HCT116 (cell line): Measurements from ENCODE around the gene ARPP21. TPM values are rescaled to one million over a fixed set of nuclear protein-coding genes. Genes with fewer than 3 reads are reported as not detected.

Source experiments
- ATAC-seq: fragments of 200-7000 bp; cut with Tn5 transposase; 2 replicates; pipeline ENCODE4 v1.9.1; 2020; ENCODE audit warnings: mild to moderate bottlenecking, moderate library complexity
- BruUV-seq: library from RNA; stranded (reverse); fragments of 400-500 nt; replicated peaks from 2 replicates; lab custom pipeline; 2021; lab: Mats Ljungman, UMichigan
- CTCF ChIA-PET: fragments of 300-600 bp; sonication (Branson Sonifier 250); formaldehyde crosslinking; loops from one replicate; lab custom pipeline; 2021; ENCODE audit warnings: antibody characterized with exemption; lab: Charles Lee
- POLR2A ChIA-PET: fragments of 300-600, 350-600 bp; sonication (Branson Sonifier 250); formaldehyde crosslinking; loops from one replicate; lab custom pipeline; 2021; ENCODE audit warnings: antibody characterized with exemption; lab: Charles Lee
- RAD21 ChIA-PET, 2 experiments: fragments of 300-600 bp; sonication (Branson Sonifier 250); formaldehyde crosslinking; loops; one replicate each; lab custom pipeline; 2023; ENCODE audit warnings: low total read pairs in 2 of 2; ENCODE audit not compliant: uncharacterized antibody in 2 of 2, unreplicated experiment in 2 of 2, low non-redundant PET in 1 of 2; lab: Charles Lee
- DNase-seq: peaks from one replicate; pipeline ENCODE4 v3.0.0-alpha.2; 2010; ENCODE audit warnings: low read depth, low spot score
- H2AFZ ChIP-seq: fragments of 200-600 bp; shearing (Covaris generic), sonication (generic); 2 replicates; pipeline ENCODE4 v1.6.1; 2017; ENCODE audit warnings: low read depth, mixed run types, mixed read lengths, antibody characterized with exemption, low read length; ENCODE audit not compliant: poor library complexity, severe bottlenecking
- H3K27ac ChIP-seq: 2 replicates; pipeline ENCODE4 v1.5.1; 2012; ENCODE audit warnings: low read depth, low read length
- H3K27me3 ChIP-seq: fragments of 200-600 bp; sonication (generic); 2 replicates; pipeline ENCODE4 v1.6.1; 2016; ENCODE audit warnings: mixed run types, low read length, mixed read lengths; ENCODE audit not compliant: insufficient read depth
- H3K36me3 ChIP-seq, 2 experiments: fragments of 200-500 bp in 1 of 2; fragments of 200-600 bp in 1 of 2; sonication (Bioruptor generic) in 1 of 2; sonication (generic) in 1 of 2; 2 replicates each; pipeline versions ENCODE4 v1.5.1 to v1.6.1; 2014 to 2016; ENCODE audit warnings: low read length in 2 of 2, inconsistent platforms in 1 of 2, mixed read lengths in 1 of 2, mixed run types in 1 of 2; ENCODE audit not compliant: insufficient read depth in 2 of 2, control insufficient read depth in 1 of 2
- H3K4me1 ChIP-seq, 2 experiments: fragments of 200-600 bp in 1 of 2; sonication (generic) in 1 of 2; 2 replicates each; pipeline versions ENCODE4 v1.5.1 to v1.6.1; 2012 to 2017; ENCODE audit warnings: low read length in 2 of 2, inconsistent platforms in 1 of 2, mild to moderate bottlenecking in 1 of 2, mixed read lengths in 1 of 2, mixed run types in 1 of 2, moderate library complexity in 1 of 2; ENCODE audit not compliant: insufficient read depth in 2 of 2, control insufficient read depth in 1 of 2
- H3K4me2 ChIP-seq: fragments of 200-600 bp; sonication (generic); 2 replicates; pipeline ENCODE4 v1.6.1; 2017; ENCODE audit warnings: mixed run types, low read length, mixed read lengths
- H3K4me3 ChIP-seq, 2 experiments: fragments of 200-600 bp in 1 of 2; sonication (generic) in 1 of 2; replicated peaks in 1 of 2; 2 replicates each; pipeline ENCODE4 v1.5.1; 2011 to 2016; ENCODE audit warnings: low read length in 2 of 2, control low read depth in 1 of 2, low read depth in 1 of 2, mild to moderate bottlenecking in 1 of 2, mixed read lengths in 1 of 2, mixed run types in 1 of 2
- H3K79me2 ChIP-seq: fragments of 200-600 bp; sonication (generic); 2 replicates; pipeline ENCODE4 v1.6.1; 2017; ENCODE audit warnings: mild to moderate bottlenecking, mixed run types, low read length, moderate library complexity, mixed read lengths; ENCODE audit not compliant: insufficient read depth
- H3K9ac ChIP-seq: fragments of 200-600 bp; sonication (generic); 2 replicates; pipeline ENCODE4 v1.6.1; 2016; ENCODE audit warnings: low read length, mixed read lengths
- H3K9me2 ChIP-seq: fragments of 200-600 bp; sonication (generic), shearing (Covaris generic); 2 replicates; pipeline ENCODE4 v1.6.1; 2017; ENCODE audit warnings: mixed run types, mild to moderate bottlenecking, moderate library complexity; ENCODE audit not compliant: insufficient read depth
- H3K9me3 ChIP-seq, 2 experiments: fragments of 200-500 bp in 1 of 2; fragments of 200-600 bp in 1 of 2; sonication (Bioruptor generic) in 1 of 2; sonication (generic) in 1 of 2; 2 replicates each; pipeline ENCODE4 v1.6.1; 2014 to 2017; ENCODE audit warnings: low read length in 2 of 2, mixed read lengths in 2 of 2, inconsistent platforms in 1 of 2, low read depth in 1 of 2, mild to moderate bottlenecking in 1 of 2, mixed run types in 1 of 2, moderate library complexity in 1 of 2; ENCODE audit not compliant: control insufficient read depth in 1 of 2, insufficient read depth in 1 of 2
- H4K20me1 ChIP-seq: fragments of 200-600 bp; sonication (generic), shearing (Covaris generic); 2 replicates; pipeline ENCODE4 v1.6.1; 2017; ENCODE audit warnings: mixed run types, mild to moderate bottlenecking, moderate library complexity; ENCODE audit not compliant: insufficient read depth
- CBX3 ChIP-seq: IDR thresholded peaks from 2 replicates; pipeline ENCODE4 v1.6.1; 2012; ENCODE audit warnings: low read depth
- CEBPB ChIP-seq: IDR thresholded peaks from 2 replicates; pipeline ENCODE4 v1.6.1; 2012; ENCODE audit warnings: low read depth
- EGR1 ChIP-seq: IDR thresholded peaks from 2 replicates; pipeline ENCODE4 v1.6.1; 2012; ENCODE audit warnings: low read depth
- ELF1 ChIP-seq: IDR thresholded peaks from 2 replicates; pipeline ENCODE4 v1.6.1; 2012; ENCODE audit warnings: low read depth, borderline replicate concordance
- EZH2 ChIP-seq: fragments of 200-600 bp; sonication (generic); IDR thresholded peaks from 2 replicates; pipeline ENCODE4 v1.6.1; 2017; ENCODE audit warnings: antibody characterized with exemption, mixed run types
- EZH2phosphoT487 ChIP-seq: fragments of 200-600 bp; IDR thresholded peaks from 2 replicates; pipeline ENCODE4 v1.6.1; 2018; ENCODE audit warnings: antibody characterized with exemption, borderline replicate concordance
- FOSL1 ChIP-seq: IDR thresholded peaks from 2 replicates; pipeline ENCODE4 v1.6.1; 2012; ENCODE audit warnings: low read depth
- JUND ChIP-seq: IDR thresholded peaks from 2 replicates; pipeline ENCODE4 v1.6.1; 2012
- POLR2A ChIP-seq: IDR thresholded peaks from 2 replicates; pipeline ENCODE4 v1.7.0; 2011; ENCODE audit warnings: borderline replicate concordance; ENCODE audit not compliant: insufficient read depth, insufficient read length; ENCODE audit errors: extremely low read depth
- POLR2AphosphoS5 ChIP-seq: IDR thresholded peaks from 2 replicates; pipeline ENCODE4 v1.6.1; 2011; ENCODE audit warnings: mild to moderate bottlenecking, low read depth, low read length, moderate library complexity
- RAD21 ChIP-seq: IDR thresholded peaks from 2 replicates; pipeline ENCODE4 v1.6.1; 2012; ENCODE audit warnings: low read depth, mild to moderate bottlenecking
- SRF ChIP-seq: IDR thresholded peaks from 2 replicates; pipeline ENCODE4 v1.6.1; 2012; ENCODE audit warnings: low read depth
- TCF7L2 ChIP-seq: IDR thresholded peaks from 2 replicates; pipeline ENCODE4 v1.7.0; 2011; ENCODE audit warnings: borderline replicate concordance, inconsistent platforms; ENCODE audit not compliant: insufficient read depth, insufficient read length; ENCODE audit errors: extremely low read depth
- YY1 ChIP-seq: IDR thresholded peaks from 2 replicates; pipeline ENCODE4 v1.6.1; 2011; ENCODE audit warnings: low read length, low read depth, moderate library complexity, mild to moderate bottlenecking; ENCODE audit not compliant: insufficient replicate concordance; ENCODE audit errors: extremely low read depth
- ZFX ChIP-seq: fragments of 450-650 bp; IDR thresholded peaks from 2 replicates; pipeline ENCODE4 v1.6.1; 2017
- intact Hi-C: fragments of 100-400 bp; cut with micrococcal nuclease; formaldehyde crosslinking; loops from 2 replicates; pipeline ENCODE4 v1.10.0; 2022
- total RNA-seq: library from RNA; stranded (reverse); gene quantifications from one replicate; pipeline ENCODE4 v1.2.1, GENCODE V29; 2021; ENCODE audit not compliant: unreplicated experiment
- TF ChIP-seq, protein P1 (sequence below): IDR thresholded peaks from 2 replicates; pipeline ENCODE4 v1.6.1; 2012; ENCODE audit warnings: low read depth
- TF ChIP-seq, protein P2 (sequence below): IDR thresholded peaks from 2 replicates; pipeline ENCODE4 v1.6.1; 2012
- TF ChIP-seq, protein P3 (sequence below): IDR thresholded peaks from 2 replicates; pipeline ENCODE4 v1.6.1; 2012
- TF ChIP-seq, protein P4 (sequence below), 3 experiments: fragments of 200-600 bp in 1 of 3; sonication (generic) in 1 of 3; IDR thresholded peaks in 2 of 3; conservative IDR thresholded peaks in 1 of 3; 2 replicates each; pipeline ENCODE4 v1.5.1; 2012 to 2017; ENCODE audit warnings: low read depth in 2 of 3, low read length in 2 of 3, antibody characterized with exemption in 1 of 3, borderline replicate concordance in 1 of 3, control low read depth in 1 of 3, mild to moderate bottlenecking in 1 of 3, mixed read lengths in 1 of 3, mixed run types in 1 of 3, moderate library complexity in 1 of 3; ENCODE audit not compliant: insufficient read depth in 1 of 3

The ARPP21 gene
- total RNA-seq, 1 experiment from 2014 or later: not detected

DNA sequence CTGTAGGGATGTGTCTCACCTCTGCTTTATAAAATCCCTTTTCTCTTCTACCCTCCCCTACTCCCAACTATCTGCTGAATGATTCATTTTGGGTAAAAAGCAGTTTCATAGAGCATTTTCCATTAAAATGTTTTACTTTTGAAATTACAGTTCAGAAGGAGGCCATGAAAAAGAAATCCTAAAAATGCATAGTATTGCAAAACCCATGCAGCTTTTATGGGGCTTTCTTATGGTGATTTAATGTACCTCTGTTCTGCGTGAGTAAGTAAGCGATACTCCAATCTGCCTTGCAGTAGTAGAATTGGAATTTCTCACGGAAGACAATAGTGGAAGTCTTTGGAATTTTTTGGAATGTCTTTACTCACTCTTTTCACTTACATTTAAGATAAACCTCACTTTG, 111.9 kb downstream of the ARPP21 start:
- no peaks in the 10 kb centered on the region for H3K79me2 ChIP-seq
- H3K27me3 ChIP-seq: no peaks in the 10 kb centered on the region
- no peak overlapping the region for H3K4me3 ChIP-seq
- H3K9me3 ChIP-seq: peaks cover 0 to 3% of the 10 kb centered on the region in 2 experiments; a peak in 2 of 4 replicates
- ChIA-PET POLR2A (no interaction called here), RAD21 (no interaction called here)
- H3K4me2 ChIP-seq: no peak overlapping the region
- no peak overlapping the region for H3K9ac ChIP-seq
- no peaks in the 10 kb centered on the region for H3K4me1 ChIP-seq
- intact Hi-C loops: no loop called here
- no TSS peak for BruUV-seq
- no peaks in the 10 kb centered on the region for H3K36me3 ChIP-seq
- no peak for DNase-seq
- no peak for ATAC-seq
- no peaks in the 10 kb centered on the region for H4K20me1 ChIP-seq
- H2AFZ ChIP-seq: no peak overlapping the region
- TF ChIP-seq POLR2AphosphoS5 (no peak), POLR2A (no peak), CEBPB (no peak), FOSL1 (no peak), ELF1 (no peak), YY1 (no peak), EZH2phosphoT487 (no peak), EZH2 (no peak), ZFX (no peak), SRF (no peak), RAD21 (no peak), CBX3 (no peak), TCF7L2 (no peak), EGR1 (no peak), JUND (no peak)
- TF ChIP-seq, protein P1, sequence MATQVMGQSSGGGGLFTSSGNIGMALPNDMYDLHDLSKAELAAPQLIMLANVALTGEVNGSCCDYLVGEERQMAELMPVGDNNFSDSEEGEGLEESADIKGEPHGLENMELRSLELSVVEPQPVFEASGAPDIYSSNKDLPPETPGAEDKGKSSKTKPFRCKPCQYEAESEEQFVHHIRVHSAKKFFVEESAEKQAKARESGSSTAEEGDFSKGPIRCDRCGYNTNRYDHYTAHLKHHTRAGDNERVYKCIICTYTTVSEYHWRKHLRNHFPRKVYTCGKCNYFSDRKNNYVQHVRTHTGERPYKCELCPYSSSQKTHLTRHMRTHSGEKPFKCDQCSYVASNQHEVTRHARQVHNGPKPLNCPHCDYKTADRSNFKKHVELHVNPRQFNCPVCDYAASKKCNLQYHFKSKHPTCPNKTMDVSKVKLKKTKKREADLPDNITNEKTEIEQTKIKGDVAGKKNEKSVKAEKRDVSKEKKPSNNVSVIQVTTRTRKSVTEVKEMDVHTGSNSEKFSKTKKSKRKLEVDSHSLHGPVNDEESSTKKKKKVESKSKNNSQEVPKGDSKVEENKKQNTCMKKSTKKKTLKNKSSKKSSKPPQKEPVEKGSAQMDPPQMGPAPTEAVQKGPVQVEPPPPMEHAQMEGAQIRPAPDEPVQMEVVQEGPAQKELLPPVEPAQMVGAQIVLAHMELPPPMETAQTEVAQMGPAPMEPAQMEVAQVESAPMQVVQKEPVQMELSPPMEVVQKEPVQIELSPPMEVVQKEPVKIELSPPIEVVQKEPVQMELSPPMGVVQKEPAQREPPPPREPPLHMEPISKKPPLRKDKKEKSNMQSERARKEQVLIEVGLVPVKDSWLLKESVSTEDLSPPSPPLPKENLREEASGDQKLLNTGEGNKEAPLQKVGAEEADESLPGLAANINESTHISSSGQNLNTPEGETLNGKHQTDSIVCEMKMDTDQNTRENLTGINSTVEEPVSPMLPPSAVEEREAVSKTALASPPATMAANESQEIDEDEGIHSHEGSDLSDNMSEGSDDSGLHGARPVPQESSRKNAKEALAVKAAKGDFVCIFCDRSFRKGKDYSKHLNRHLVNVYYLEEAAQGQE: no peak
- TF ChIP-seq, protein P2, sequence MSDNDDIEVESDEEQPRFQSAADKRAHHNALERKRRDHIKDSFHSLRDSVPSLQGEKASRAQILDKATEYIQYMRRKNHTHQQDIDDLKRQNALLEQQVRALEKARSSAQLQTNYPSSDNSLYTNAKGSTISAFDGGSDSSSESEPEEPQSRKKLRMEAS: no peak
- TF ChIP-seq, protein P3, sequence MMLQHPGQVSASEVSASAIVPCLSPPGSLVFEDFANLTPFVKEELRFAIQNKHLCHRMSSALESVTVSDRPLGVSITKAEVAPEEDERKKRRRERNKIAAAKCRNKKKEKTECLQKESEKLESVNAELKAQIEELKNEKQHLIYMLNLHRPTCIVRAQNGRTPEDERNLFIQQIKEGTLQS: no peak
- TF ChIP-seq, protein P4, sequence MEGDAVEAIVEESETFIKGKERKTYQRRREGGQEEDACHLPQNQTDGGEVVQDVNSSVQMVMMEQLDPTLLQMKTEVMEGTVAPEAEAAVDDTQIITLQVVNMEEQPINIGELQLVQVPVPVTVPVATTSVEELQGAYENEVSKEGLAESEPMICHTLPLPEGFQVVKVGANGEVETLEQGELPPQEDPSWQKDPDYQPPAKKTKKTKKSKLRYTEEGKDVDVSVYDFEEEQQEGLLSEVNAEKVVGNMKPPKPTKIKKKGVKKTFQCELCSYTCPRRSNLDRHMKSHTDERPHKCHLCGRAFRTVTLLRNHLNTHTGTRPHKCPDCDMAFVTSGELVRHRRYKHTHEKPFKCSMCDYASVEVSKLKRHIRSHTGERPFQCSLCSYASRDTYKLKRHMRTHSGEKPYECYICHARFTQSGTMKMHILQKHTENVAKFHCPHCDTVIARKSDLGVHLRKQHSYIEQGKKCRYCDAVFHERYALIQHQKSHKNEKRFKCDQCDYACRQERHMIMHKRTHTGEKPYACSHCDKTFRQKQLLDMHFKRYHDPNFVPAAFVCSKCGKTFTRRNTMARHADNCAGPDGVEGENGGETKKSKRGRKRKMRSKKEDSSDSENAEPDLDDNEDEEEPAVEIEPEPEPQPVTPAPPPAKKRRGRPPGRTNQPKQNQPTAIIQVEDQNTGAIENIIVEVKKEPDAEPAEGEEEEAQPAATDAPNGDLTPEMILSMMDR (IDR thresholded peaks at IDR 0.05 in 2 of 3, conservative IDR thresholded peaks at IDR 0.05 in 1 of 3; ENCODE audit: borderline replicate concordance in 1 of 3, insufficient read depth in 1 of 3, low read depth in 2 of 3, low read length in 2 of 3): no peak
- TF ChIP-seq, all 23 proteins: peak for 0
- no peak overlapping the region for H3K27ac ChIP-seq
- CTCF ChIA-PET: no interaction called here
- H3K9me2 ChIP-seq: no peaks in the 10 kb centered on the region
